Activated naive CD8-positive, alpha-beta T cell (primary cell): ENCODE measurements around the gene TNFSF10.

Experiments used
- H3K27ac Mint-ChIP-seq: one replicate; pipeline ENCODE4 v1.8.0; 2021; ENCODE audit warnings: mixed read lengths
- H3K27me3 Mint-ChIP-seq: one replicate; pipeline ENCODE4 v1.8.0; 2021; ENCODE audit warnings: mixed read lengths
- H3K36me3 Mint-ChIP-seq: one replicate; pipeline ENCODE4 v1.8.0; 2021; ENCODE audit warnings: mixed read lengths
- H3K4me1 Mint-ChIP-seq: one replicate; pipeline ENCODE4 v1.8.0; 2021; ENCODE audit warnings: low read depth, mixed read lengths
- H3K4me3 Mint-ChIP-seq: one replicate; pipeline ENCODE4 v1.8.0; 2021; ENCODE audit warnings: mild to moderate bottlenecking, mixed read lengths
- H3K9me3 Mint-ChIP-seq: one replicate; pipeline ENCODE4 v1.8.0; 2021; ENCODE audit warnings: low read depth, mixed read lengths

Gene TNFSF10

GRCh38 chr3:172465281-172465680 lies 57.9 kb downstream of the TNFSF10 start:
- Mint-ChIP-seq H3K27me3 (peaks cover 9% of the 10 kb centered on the region), H3K4me1 (no peaks in the 10 kb centered on the region), H3K36me3 (no peaks in the 10 kb centered on the region), H3K4me3 (no peak overlapping the region), H3K9me3 (no peaks in the 10 kb centered on the region), H3K27ac (no peak overlapping the region)

GRCh38 chr3:172464306-172464705 lies 58.9 kb downstream of the TNFSF10 start:
- Mint-ChIP-seq H3K36me3 (no peaks in the 10 kb centered on the region), H3K9me3 (no peaks in the 10 kb centered on the region), H3K27me3 (peaks cover 9% of the 10 kb centered on the region), H3K27ac (no peak overlapping the region), H3K4me1 (no peaks in the 10 kb centered on the region), H3K4me3 (no peak overlapping the region)

GRCh38 chr3:172461530-172462138 lies 61.6 kb downstream of the TNFSF10 start:
- no peaks in the 10 kb centered on the region for H3K9me3 Mint-ChIP-seq
- peaks cover 1% of the 10 kb centered on the region for H3K27me3 Mint-ChIP-seq
- no peaks in the 10 kb centered on the region for H3K4me1 Mint-ChIP-seq
- H3K4me3 Mint-ChIP-seq = no peak overlapping the region
- H3K36me3 Mint-ChIP-seq = no peaks in the 10 kb centered on the region
- no peak overlapping the region for H3K27ac Mint-ChIP-seq

GRCh38 chr3:172456404-172456803 lies 66.8 kb downstream of the TNFSF10 start:
- Mint-ChIP-seq H3K4me1 (no peaks in the 10 kb centered on the region), H3K36me3 (no peaks in the 10 kb centered on the region), H3K4me3 (no peak overlapping the region), H3K27ac (no peak overlapping the region), H3K9me3 (no peaks in the 10 kb centered on the region), H3K27me3 (peaks cover 12% of the 10 kb centered on the region)
